ENCODE data around the gene ANXA9. TPM values are rescaled to one million over a fixed set of nuclear protein-coding genes. Genes with fewer than 3 reads are reported as not detected.

The ANXA9 gene
- total RNA-seq: 0.26 and 0.90 TPM in 2 replicates

- no peak for FAIRE-seq
- peak; percentile 18 for DNase-seq (ENCODE audit: low read depth)
- no peak within 1 kb of the TSS for H3K4me3 ChIP-seq (ENCODE audit: low read depth, low read length)
- H3K36me3 ChIP-seq (ENCODE audit: control insufficient read depth, insufficient read depth, low read length): no peaks in the 10 kb centered on the region
- no peaks in the 10 kb centered on the region for H3K27me3 ChIP-seq (ENCODE audit: control insufficient read depth, insufficient read depth, low read length)
- TF ChIP-seq CTCF (IDR thresholded peaks at IDR 0.05; ENCODE audit: insufficient read depth, low read length, severe bottlenecking): no peak
Measured at GRCh38 chr1:150981805-150982712, at the start of gene ANXA9. Gene ANXA9, plus strand, starts transcription at chr1:150982292. Its CDS starts 814 bp downstream, at chr1:150983106.

GRCh38 chr1:150944856-150945255 lies 37.2 kb upstream of the ANXA9 start:
- TF ChIP-seq CTCF (IDR thresholded peaks at IDR 0.05; ENCODE audit: insufficient read depth, low read length, severe bottlenecking): no peak
- FAIRE-seq (no peak), DNase-seq (ENCODE audit: low read depth) (no peak)
- H3K4me3 ChIP-seq (ENCODE audit: low read depth, low read length): no peak overlapping the region
- H3K36me3 ChIP-seq (ENCODE audit: control insufficient read depth, insufficient read depth, low read length): peaks cover 21% of the 10 kb centered on the region
- H3K27me3 ChIP-seq (ENCODE audit: control insufficient read depth, insufficient read depth, low read length): no peaks in the 10 kb centered on the region

GRCh38 chr1:150954708-150955107 lies 27.4 kb upstream of the ANXA9 start:
- FAIRE-seq (no peak), DNase-seq (ENCODE audit: low read depth) (no peak)
- Histone ChIP-seq H3K36me3 (ENCODE audit: control insufficient read depth, insufficient read depth, low read length) (peaks cover 11% of the 10 kb centered on the region), H3K4me3 (ENCODE audit: low read depth, low read length) (no peak overlapping the region), H3K27me3 (ENCODE audit: control insufficient read depth, insufficient read depth, low read length) (no peaks in the 10 kb centered on the region)
- TF ChIP-seq CTCF (IDR thresholded peaks at IDR 0.05; ENCODE audit: insufficient read depth, low read length, severe bottlenecking): no peak

GRCh38 chr1:150955280-150955679 lies 26.8 kb upstream of the ANXA9 start:
- Histone ChIP-seq H3K36me3 (ENCODE audit: control insufficient read depth, insufficient read depth, low read length) (peaks cover 10% of the 10 kb centered on the region), H3K27me3 (ENCODE audit: control insufficient read depth, insufficient read depth, low read length) (no peaks in the 10 kb centered on the region), H3K4me3 (ENCODE audit: low read depth, low read length) (no peak overlapping the region)
- DNase-seq (ENCODE audit: low read depth): no peak
- no peak for FAIRE-seq
- TF ChIP-seq CTCF (IDR thresholded peaks at IDR 0.05; ENCODE audit: insufficient read depth, low read length, severe bottlenecking): no peak

GRCh38 chr1:150957666-150958065 lies 24.4 kb upstream of the ANXA9 start:
- FAIRE-seq (no peak), DNase-seq (ENCODE audit: low read depth) (no peak)
- Histone ChIP-seq H3K4me3 (ENCODE audit: low read depth, low read length) (no peak overlapping the region), H3K27me3 (ENCODE audit: control insufficient read depth, insufficient read depth, low read length) (no peaks in the 10 kb centered on the region), H3K36me3 (ENCODE audit: control insufficient read depth, insufficient read depth, low read length) (peaks cover 7% of the 10 kb centered on the region)
- no peak for TF ChIP-seq CTCF (IDR thresholded peaks at IDR 0.05; ENCODE audit: insufficient read depth, low read length, severe bottlenecking)
